NCI-H1092 treated with DMSO at 0.1 percent for 48 hours (cell line): ENCODE data around the gene TNIP1.

Experiments
- DNase-seq: peaks from one replicate; lab custom pipeline; 2025; lab: John Stamatoyannopoulos, UW

TNIP1 gene, protein sequence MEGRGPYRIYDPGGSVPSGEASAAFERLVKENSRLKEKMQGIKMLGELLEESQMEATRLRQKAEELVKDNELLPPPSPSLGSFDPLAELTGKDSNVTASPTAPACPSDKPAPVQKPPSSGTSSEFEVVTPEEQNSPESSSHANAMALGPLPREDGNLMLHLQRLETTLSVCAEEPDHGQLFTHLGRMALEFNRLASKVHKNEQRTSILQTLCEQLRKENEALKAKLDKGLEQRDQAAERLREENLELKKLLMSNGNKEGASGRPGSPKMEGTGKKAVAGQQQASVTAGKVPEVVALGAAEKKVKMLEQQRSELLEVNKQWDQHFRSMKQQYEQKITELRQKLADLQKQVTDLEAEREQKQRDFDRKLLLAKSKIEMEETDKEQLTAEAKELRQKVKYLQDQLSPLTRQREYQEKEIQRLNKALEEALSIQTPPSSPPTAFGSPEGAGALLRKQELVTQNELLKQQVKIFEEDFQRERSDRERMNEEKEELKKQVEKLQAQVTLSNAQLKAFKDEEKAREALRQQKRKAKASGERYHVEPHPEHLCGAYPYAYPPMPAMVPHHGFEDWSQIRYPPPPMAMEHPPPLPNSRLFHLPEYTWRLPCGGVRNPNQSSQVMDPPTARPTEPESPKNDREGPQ

DNA sequence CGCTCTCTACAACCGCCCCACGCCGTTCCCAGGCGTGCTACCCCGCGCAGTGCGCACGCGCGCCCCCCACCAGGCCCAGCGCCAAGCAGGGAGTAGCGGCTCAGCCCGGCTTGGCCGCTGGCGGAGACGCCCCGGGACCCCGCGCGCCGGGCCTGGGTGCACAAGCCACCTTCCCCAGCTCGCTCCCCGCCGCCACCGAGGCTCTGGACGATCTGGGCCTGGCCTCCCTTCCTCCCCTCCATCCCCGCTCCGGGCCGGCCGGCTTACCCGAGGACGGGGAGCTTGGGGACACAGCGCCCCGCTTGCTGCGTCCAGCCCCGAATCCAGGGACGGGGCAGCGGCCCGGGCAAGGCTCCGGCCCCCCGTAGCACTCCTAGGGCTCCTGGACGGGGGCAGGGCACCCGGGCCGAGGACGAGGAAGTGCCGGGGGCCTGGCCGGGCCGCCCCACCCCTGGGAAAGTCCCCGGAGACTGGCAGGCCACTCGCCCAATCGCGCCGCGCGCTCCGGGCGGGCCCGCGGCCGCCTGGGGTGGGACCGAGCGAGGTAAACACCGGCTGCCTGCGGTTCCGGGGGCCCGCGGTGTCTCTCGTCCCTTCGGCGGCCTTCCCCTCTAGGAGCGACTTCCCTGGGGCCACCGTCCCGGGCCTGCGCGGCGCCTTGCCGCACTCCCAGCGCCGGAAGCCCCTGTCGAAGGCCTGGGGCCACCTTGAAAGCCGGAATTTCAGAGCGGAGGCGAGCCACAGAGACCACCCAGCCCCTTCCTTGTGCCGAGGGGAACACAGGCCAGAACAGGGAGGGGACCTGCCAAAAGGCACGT is at the start of gene TNIP1:
Gene TNIP1 (minus strand): TSS at position 422 of the 818 bp plus-strand sequence. CDS start 15,939 bp downstream, outside the sequence.
- DNase-seq, result peak; percentile 54

DNA sequence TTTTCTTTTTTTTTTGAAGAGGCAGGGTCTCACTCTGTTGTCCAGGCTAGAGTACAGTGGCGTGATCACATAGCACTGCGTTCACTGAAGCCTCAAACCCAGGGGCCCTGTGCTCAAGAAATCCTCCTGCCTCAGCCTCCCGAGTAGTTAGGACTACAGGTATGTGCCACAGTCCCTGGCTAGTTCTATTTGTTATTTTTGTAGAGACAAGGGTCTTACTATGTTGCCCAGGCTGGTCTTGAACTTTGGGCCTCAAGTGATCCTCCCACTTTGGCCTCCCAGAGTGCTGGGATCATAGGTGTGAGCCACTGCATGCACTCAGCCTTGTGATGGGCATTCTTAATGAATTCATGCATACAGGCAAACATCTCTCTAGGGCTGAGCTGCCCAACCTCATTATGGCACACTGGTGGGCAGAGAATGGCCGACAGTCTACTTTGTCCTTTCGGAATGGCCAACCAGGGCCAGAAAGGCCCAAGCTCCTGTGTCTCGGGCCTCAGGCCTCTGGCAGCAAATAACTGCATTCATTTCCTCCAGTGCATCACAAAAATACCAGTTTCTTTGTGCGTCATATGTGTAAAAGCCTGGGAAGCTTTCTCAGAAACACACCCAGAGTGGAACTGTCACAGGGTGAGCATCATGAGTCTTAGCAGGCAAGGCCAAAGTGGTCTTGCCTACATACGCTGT is 49.5 kb upstream of the TNIP1 start:
- DNase-seq, result no peak

DNA sequence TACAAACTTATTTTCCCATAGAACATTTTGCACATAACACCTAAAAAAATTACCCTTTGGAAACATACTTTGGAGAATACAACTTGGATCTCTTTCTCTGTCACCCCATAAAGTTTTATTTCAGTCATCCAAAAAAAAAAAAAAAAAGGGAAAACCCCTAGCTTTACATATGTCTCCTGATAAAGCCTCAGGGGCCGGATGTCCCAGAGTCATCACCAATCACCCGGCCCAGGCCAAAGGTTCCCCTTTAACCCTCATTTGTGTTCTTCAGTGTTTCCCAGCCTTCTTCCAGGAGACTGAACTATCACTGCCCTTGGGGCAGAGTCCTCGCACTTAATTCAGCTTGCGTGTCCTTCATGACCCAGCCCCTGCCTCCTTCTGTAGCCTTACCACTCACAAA is 48.0 kb upstream of the TNIP1 start:
- DNase-seq, result no peak

DNA sequence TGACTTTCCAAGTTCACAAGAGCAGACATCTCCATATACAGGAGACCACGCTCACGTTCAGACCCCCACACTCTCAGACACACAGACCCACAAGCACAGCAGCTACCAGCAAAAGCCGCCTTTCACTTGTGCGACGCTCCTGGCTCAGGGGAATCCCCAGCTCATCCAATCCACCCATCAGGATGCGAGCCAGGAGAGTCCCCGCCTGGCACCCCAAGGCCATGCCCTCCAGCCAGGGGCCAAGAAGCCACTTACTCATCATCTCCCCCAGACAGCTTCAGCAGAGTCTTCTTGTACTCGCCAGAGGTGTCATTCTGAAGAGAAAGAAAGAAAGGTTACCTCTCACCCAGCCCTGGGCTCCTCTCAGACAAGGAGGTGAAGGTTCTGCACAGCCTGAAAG is 47.1 kb upstream of the TNIP1 start:
- no peak for DNase-seq

DNA sequence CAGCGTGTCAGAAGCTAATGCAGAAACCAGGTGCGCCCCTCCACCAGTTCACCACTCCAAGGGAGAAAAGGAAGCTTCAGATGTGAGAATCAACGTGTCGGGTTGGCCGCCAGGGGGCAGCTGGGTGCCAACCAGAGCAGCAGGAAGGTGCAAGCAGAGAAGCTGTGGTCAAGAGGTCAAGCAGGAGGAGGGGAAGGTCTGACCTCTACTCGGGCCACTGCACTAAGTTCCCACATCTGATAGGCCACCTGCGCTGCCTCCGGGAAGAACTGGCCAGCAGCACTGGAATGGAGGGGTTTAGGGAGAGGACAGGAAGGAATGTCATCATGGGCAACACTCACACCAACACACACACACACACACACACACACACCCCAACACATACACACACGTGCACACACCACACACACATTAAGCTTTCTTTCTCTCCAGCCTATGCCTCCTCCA is 45.4 kb upstream of the TNIP1 start:
- DNase-seq, result peak; percentile 34

DNA sequence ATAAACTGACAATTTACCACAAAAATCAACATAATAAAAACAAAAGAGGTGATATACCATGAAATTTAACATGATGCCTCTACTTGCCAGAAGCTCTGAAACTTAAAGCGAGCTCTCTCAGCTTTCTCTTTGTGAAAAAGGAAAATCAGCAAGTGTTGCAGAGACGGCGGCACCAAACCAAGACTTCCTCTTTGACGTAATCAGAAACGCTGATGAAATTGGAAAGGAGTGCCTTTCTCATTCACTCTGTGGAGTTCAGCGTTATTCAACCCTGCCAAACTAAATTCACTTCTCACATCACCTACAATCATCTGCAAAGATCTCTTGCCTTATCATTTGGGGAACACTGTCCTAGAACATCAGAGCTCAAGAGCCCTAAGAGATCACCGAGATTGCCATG is 44.6 kb upstream of the TNIP1 start:
- DNase-seq, result no peak

DNA sequence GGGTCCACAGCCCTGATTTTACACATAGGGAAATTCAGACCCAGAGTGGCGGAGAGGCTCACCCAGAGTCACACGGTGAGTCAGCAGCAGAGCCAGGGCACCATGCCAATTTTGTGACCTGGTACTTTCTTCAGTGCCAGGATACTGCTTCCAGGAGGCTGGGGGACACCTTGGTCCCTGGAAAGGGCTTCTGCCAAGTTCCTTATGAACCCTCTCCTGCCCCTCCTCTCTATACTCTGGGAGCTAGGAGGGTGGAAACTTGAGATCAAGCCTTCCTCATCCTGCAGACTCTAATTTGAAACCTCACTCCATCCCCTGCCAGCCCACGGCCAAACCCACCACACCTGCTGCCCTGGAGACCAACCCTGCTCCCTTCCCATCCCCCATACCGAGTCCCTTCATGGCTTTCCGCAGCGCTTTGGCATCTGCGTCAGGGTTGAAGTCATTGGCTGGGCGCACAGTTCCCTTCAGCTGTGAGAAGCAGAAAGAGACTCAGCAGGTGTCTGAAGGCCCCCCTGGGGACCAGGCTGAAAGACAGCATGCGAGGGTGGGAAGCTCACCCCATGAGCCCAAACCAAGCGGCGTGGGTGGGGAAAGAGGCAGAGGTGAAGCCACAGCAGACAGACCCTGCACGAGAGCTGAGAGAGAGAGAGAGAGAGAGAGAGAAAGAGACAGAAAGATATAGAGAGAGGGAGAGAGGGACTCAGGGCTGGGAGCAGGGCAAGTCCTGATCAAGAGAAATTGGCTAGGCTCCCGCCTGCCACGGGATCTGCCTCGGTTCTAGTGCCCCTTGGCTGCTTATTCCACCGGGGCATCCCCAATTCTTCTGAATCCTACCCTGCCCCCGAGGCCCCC is 43.3 kb upstream of the TNIP1 start:
- peak; percentile 47 for DNase-seq

DNA sequence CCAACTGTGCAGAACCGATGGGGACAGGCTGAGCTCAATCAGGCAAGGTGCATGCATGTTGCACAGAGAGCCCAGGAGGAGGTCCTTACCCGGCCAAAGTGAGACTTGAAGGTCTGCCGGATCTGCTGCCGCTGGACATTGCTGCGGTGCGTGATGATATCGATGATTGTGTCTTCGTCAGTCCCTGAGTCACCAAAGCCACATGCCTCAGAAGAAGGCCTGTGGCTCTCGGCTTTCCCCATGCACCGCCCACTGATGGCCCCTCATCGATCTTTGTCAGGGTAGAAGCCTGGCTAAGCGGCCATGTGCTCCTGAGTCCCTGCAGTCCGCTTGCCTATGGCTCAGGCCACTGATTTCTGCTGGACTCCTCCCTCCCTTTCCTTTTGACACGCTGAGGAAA is 42.0 kb upstream of the TNIP1 start:
- DNase-seq, result no peak

DNA sequence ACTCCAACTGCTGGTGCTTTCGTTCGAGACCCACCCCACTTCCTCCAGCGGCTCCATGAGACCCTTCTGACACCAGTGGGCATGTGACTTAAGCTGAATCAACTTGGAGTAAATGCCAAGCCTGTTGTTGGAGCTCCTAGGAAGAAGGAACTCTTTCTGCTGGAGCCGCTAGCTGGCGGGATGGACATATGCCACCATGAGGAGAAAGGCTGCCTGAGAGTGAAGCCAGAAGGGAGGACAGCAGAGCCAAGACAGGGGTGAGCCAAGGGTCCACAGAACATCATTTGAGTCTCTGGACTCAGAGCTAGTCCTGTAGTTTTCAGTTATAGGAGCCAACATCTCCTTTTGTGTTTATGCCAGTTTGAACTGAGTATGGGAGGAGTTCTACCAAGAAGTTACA is 40.8 kb upstream of the TNIP1 start:
- DNase-seq, result no peak

DNA sequence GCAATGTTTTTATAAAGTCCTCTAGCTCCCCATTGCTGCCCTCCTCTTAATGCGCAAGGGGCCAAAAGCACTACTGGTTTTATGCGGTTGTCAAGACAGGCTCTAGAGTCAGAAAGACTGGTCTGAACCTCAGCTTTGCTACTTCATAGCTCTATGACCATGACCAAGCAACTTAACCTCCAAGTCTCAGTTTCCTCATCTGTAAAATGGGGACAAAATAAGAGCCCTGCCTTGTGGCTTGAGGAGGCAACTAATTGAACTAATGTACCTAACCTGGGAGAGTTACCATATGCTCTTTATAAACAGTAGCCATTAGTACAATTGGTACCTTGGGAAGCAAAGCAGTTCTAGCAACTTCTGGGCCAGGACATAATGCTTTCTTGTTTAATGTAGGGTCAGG is 40.3 kb upstream of the TNIP1 start:
- no peak for DNase-seq

DNA sequence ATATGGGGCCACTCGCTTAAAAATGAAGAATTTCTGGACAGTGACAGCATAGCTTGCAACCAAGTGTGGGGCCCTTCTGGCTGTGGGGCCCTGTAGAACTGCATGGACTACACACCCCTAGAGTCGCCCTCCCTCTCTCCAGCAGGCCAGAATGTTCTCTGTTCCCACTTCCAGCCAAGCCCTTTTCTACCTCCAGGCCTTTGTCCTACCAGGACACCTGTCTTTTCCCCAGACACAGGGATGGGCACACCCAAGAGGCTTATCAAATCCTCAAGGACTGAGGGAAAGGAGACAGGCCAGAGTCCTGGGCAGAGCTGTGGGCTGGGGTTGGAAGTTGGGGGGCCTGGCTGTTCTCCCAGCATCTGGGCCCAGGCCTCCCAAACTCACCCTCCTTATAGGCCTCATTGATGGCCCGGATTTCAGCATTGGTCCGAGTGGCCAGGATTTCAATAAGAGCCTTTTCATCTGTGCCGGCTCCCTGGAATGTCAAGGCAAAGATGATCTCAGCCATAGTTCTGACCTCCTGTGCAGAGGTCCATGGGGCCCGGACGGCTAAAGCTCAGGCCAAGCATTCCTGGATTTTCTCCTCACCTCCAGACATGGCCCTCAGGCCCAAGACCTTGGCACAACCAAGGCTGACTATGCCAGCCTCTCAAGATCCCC is 38.2 kb upstream of the TNIP1 start:
- DNase-seq, result no peak

DNA sequence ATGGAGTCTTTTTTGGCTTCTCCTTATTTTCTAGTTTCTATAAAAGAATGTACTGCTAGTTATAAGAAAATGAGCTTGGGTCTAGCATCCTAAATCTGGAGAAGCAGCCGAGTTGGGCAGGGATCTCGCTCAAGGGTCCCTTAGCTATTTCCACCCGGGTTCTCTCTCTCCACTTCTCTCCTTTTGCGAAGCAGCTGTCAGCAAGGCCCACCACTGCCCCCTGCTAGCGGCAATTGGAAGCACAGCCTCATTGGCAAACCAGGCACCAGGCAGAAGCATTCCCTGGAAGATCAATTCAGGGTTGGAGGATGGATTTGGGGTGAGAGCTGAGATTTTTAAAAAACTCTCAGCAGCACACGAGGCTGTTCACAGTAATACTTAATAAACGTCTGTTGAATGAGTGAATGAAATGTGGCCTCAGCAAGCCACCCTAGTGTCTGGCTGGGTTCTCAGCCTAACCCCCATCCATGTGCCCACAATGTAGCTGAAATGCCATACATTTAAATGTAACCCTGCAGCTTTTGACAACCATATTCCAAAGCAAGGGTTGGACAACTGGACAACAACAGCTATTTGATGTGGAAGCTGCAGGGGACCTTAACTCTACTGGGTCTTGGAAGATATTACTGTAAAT is 34.6 kb upstream of the TNIP1 start:
- DNase-seq, result peak; percentile 18

DNA sequence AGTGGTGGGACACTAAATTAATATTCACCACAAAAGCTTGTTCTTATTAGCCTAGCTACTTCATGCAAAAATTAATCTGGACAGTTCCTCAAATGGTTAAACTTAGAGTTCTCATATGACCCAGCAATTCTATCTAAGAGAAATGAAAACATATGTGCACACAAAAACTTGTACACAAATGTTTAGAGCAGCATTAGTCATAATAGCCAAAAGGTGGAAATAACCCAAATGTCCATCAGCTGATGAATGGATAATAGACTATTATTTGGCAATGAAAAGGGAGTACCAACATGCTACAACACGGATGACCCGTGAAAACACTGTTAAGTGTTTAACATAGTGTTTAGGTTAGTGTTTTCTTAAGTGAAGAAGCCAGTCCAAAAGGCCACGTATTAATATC is 32.8 kb upstream of the TNIP1 start:
- no peak for DNase-seq

DNA sequence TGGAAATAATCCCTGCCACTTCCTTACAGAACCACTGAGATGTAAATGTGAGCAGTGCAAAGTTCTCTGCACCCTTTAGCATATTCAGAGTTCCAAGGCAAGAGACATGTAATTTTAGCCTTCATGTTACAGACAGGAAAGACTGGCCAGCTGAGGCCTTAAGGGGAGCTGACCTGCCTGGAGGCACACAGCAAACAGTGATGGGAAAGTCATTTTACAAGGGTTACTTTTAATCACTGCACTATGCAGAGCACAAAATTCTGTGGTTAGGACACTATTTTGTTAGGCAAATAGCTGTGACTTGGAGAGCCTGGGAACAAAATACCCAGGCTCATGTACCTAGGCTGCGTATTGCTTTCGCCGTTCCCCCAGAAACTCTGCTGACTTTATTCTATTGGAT is 30.2 kb upstream of the TNIP1 start:
- DNase-seq, result no peak

DNA sequence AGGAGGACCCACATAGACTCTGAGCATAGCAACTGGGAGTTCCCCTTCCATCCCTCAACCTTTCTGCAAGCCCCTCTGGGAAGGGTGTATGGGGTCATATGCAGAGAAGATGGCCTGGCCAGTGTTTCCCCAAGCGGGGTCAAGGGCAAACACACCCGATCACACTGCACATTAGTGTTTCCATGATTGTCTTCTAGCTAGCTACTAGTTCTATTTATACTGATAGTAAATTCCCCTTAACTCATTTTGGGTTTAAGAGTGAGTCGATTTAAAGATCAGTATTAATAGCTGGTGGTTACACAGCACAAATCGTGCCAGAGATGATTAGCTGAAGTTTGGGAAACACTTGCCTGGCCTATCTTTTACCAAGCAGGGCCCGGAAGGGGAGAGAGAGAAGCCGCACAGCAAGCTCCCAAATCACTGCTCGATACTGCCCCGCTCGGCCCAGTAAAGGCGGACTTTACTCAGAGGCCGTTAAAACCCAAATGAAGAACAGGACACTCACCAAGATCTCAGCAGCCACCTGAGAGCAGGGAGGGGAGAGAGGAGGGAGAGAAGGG is 29.4 kb upstream of the TNIP1 start:
- no peak for DNase-seq

DNA sequence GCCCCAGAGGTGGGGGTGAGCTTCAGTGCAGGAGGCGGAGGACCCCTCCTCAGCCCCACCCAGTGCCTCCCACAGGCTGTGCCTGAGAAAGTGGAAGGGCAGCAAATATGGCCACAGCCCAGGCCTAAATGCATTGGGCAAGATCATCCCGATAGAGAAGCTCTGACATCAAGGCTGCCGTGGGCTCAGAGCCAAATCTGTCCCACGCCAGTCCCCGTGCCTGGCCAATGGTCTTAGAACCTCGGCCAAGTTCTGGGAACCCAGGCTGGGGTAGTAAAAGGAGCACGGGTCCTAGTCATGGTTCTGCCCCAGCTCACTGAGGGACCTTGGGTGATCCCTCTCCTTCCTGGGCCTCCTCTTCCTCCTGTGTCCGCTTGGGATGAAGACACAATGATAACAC is 27.7 kb upstream of the TNIP1 start:
- no peak for DNase-seq

DNA sequence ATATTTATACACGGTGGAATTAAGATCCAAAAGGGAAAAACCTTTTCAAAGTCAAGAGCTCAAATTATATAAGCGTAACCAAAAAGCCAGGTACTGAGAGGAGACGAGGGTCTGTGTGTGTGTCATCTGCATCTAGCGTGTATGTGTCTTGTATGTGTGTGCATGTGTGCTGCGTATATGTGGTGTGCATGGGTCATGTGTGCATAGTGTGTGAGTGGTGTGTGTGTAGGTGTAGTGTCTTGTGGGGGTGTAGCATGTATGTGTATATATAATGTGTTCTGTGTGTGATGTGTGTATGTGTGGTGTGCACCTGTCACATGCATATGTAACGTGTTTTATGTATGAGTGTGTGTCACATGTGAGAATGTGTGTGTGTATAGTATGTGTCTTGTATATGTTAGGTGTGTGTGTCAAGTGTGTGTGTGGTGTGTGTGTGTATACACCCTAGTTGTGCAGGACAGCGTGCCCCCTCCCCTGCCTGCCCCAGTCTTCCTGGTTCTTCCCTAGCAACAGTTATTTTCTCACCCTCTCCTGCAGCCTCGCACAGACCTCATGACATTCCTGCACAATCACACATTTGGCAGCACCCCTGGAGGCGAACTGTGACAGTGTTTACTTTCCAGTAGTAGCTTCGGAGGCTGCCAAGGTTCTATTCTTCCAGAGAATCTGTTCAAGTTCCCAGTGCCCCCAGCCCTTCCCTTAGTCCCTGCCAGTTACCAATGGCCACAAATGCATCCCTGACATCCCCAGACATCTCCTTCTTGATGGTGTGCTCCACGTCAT is 27.1 kb upstream of the TNIP1 start:
- no peak for DNase-seq

DNA sequence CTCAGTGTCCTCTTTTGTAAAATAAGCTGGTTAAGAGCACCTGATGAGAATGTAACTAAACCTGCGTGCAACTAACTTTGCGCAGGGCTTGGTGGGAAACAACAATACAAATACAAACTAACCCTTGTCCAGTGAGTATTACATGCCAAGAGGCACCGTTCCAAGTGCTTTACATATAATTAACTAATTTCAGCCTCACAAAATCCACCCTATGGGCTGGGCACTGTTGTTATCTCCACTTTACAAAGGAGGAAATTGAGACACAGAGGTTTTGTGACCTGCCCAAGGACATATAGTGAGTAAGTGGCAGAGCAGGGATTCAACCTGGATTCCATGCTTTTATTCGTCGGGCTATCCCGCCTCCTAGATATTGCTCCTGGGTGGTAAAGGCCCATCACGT is 26.2 kb upstream of the TNIP1 start:
- no peak for DNase-seq

DNA sequence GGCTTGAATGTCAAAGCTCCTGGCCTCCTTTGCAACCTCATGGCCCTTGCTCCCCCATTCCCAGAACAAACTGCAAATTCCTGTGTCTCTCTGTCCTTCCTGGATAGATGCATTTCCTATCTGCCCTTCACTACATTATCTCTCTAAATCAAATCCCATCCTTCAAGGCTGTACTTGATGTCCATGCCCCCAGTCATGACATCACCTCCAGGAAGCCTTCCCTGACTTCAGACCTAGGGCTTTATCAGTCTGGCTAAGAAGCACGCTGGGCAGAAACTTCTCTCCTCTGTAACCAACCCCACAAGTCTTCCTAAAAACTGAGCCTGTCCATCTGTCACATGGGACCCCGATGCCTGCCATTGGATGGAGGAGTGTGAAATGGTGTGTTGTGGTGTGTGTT is 25.7 kb upstream of the TNIP1 start:
- DNase-seq, result no peak
